GM18502 (cell line): Measurements from ENCODE around the gene TMEM240.
"Not testable (repeated sequence)": the region's sequence is repeated elsewhere in the genome, so short reads cannot be mapped to it uniquely, and the experiment has no call there.

ENCODE experiments used
- ATAC-seq: cut with Tn5 transposase; IDR thresholded peaks from one replicate; pipeline ENCODE4 v1.9.1; 2021; ENCODE audit warnings: mild to moderate bottlenecking; ENCODE audit not compliant: unreplicated experiment, poor library complexity

Gene TMEM240

GRCh38 chr1:1505801-1506200, 34.6 kb downstream of the TMEM240 start:
- not testable (repeated sequence) for ATAC-seq

- not testable (repeated sequence) for ATAC-seq
These were observed 35.0 kb downstream of the TMEM240 start for GRCh38 chr1:1505366-1505798.

- not testable (repeated sequence) for ATAC-seq
These were observed 35.6 kb downstream of the TMEM240 start for GRCh38 chr1:1504777-1505365.

GRCh38 chr1:1495461-1495975, 44.9 kb downstream of the TMEM240 start:
- ATAC-seq = not testable (repeated sequence)

- not testable (repeated sequence) for ATAC-seq
These were observed 46.1 kb downstream of the TMEM240 start for GRCh38 chr1:1494311-1494710.

- ATAC-seq = no peak
These were observed 48.8 kb downstream of the TMEM240 start for GRCh38 chr1:1491601-1492000.

- ATAC-seq = no peak
These were observed 49.7 kb downstream of the TMEM240 start for GRCh38 chr1:1490633-1491230.

- no peak for ATAC-seq
These were observed 50.6 kb downstream of the TMEM240 start for GRCh38 chr1:1489861-1490260.

GRCh38 chr1:1489231-1489630, 51.2 kb downstream of the TMEM240 start:
- ATAC-seq = no peak

GRCh38 chr1:1487701-1488100, 52.7 kb downstream of the TMEM240 start:
- ATAC-seq = no peak

GRCh38 chr1:1485755-1486317, 54.6 kb downstream of the TMEM240 start:
- not testable (repeated sequence) for ATAC-seq

- not testable (repeated sequence) for ATAC-seq
These were observed 55.3 kb downstream of the TMEM240 start for GRCh38 chr1:1484976-1485750.
